Ovary (tissue), 3 donors: Measurements from ENCODE around the gene TMEM72.

ENCODE experiments used
- EP300 ChIP-seq: sonication (generic); formaldehyde crosslinking; IDR thresholded peaks from one replicate; pipeline ENCODE4 v1.6.1; 2017; ENCODE audit warnings: antibody characterized with exemption
- TF ChIP-seq, protein P1 (sequence below), 3 donors: fragments of 450-650 bp in 2 of 3; fragments of 200-600 bp in 1 of 3; IDR thresholded peaks; one replicate each; pipeline versions ENCODE4 v1.5.1 to v1.8.0; 2016 to 2022; ENCODE audit warnings: antibody characterized with exemption in 3 of 3, mild to moderate bottlenecking in 1 of 3
- donor health status: DM: no; HTN: no; CAD: no.

DNA sequence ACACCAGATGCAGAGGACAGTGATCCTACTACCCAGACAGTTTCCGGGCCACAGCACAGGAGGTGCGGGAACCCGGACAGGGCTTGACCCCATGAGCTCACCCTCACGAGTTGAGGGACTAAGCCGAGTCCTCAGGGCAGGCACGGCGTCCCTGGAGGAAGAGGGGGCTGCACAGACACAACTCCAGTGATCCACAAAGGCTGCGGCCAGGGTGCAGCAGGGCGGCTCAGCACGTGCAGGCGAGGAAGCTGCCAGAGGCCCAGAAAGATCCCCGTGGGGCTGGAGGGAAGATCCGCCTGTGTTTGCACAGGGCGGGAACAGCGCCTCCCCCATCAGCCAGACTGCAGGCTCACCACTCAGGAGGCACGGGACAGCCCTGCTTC is 45.9 kb upstream of the TMEM72 start:
- no peak for TF ChIP-seq EP300
- TF ChIP-seq, protein P1, sequence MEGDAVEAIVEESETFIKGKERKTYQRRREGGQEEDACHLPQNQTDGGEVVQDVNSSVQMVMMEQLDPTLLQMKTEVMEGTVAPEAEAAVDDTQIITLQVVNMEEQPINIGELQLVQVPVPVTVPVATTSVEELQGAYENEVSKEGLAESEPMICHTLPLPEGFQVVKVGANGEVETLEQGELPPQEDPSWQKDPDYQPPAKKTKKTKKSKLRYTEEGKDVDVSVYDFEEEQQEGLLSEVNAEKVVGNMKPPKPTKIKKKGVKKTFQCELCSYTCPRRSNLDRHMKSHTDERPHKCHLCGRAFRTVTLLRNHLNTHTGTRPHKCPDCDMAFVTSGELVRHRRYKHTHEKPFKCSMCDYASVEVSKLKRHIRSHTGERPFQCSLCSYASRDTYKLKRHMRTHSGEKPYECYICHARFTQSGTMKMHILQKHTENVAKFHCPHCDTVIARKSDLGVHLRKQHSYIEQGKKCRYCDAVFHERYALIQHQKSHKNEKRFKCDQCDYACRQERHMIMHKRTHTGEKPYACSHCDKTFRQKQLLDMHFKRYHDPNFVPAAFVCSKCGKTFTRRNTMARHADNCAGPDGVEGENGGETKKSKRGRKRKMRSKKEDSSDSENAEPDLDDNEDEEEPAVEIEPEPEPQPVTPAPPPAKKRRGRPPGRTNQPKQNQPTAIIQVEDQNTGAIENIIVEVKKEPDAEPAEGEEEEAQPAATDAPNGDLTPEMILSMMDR (IDR thresholded peaks at IDR 0.05), result no peak
